ENCODE measurements around the gene CFTR. TPM values are rescaled to one million over a fixed set of nuclear protein-coding genes. Genes with fewer than 3 reads are reported as not detected.

The CFTR gene
- total and polyA plus RNA-seq, 10 of the 15 experiments (the other 5 are each of a cell fraction or from before 2014, with no cell fraction given), result 0.02 to 2.3 (median 0.21) TPM; not detected in 1

- 38% methylated on average over 11 of the region's 11 CpGs for WGBS (ENCODE audit: insufficient coverage, insufficient replicate concordance, low lambda C conversion rate, missing lambda C conversion rate)
- Histone ChIP-seq H2AFZ (ENCODE audit: control insufficient read depth, low read depth, low read length) (no peak overlapping the region), H4K20me1 (ENCODE audit: control insufficient read depth, insufficient read depth) (no peaks in the 10 kb centered on the region), H3K4me2 (ENCODE audit: control insufficient read depth, insufficient read depth) (no peak overlapping the region), H3K4me1 (ENCODE audit: control insufficient read depth, insufficient read depth, low read length) (no peaks in the 10 kb centered on the region), H3K27me3 (replicated peaks in 1 of 2; ENCODE audit: control insufficient read depth in 2 of 2, insufficient read depth in 2 of 2, low read length in 1 of 2) (peaks cover 0 to 6% of the 10 kb centered on the region in 2 experiments; a peak in 2 of 4 replicates), H3K36me3 (ENCODE audit: control insufficient read depth in 2 of 2, insufficient read depth in 2 of 2, low read length in 1 of 2) (no peaks in the 10 kb centered on the region), H3K4me3 (no peak overlapping the region), H3K9me3 (replicated peaks; ENCODE audit: control insufficient read depth, insufficient read depth, low read length) (no peaks in the 10 kb centered on the region), H3K27ac (ENCODE audit: control insufficient read depth, insufficient read depth) (no peak overlapping the region), H3K79me2 (ENCODE audit: control insufficient read depth, insufficient read depth, low read length) (no peaks in the 10 kb centered on the region), H3K9ac (ENCODE audit: control insufficient read depth, insufficient read depth, low read length) (no peak overlapping the region)
- BruUV-seq (replicated peaks), result no TSS peak
- in situ Hi-C loops (cut with MboI) (no loop called here), intact Hi-C loops (cut with micrococcal nuclease; ENCODE audit: unreplicated experiment) (no loop called here)
- ChIA-PET POLR2A (interaction anchor here (1.1 kb wide), 1 partner anchor 8 kb away, joined by 3 read pairs; no protein-coding TSS in a partner anchor), RAD21 (ENCODE audit: unreplicated experiment) (interaction anchor here (1.1 kb wide), 1 partner anchor 20 kb away, joined by 3 read pairs; no protein-coding TSS in a partner anchor), CTCF (interaction anchor here (1.1 kb wide), 1 partner anchor 20 kb away, joined by 4 read pairs; no protein-coding TSS in a partner anchor), SMC1A (ENCODE audit: uncharacterized antibody, unreplicated experiment) (interaction anchor here (0.9 kb wide), 1 partner anchor 16 kb away, joined by 3 read pairs; no protein-coding TSS in a partner anchor)
- no peak for ATAC-seq
- DNase-seq (ENCODE audit: low read depth, low spot score), result no peak
- no peak for TF ChIP-seq MXI1 (IDR thresholded peaks at IDR 0.05; ENCODE audit: low read depth, low read length)
- TF ChIP-seq ZNF592 (IDR thresholded peaks at IDR 0.05), result no peak
- no peak for TF ChIP-seq RAD51 (IDR thresholded peaks at IDR 0.05)
- TF ChIP-seq RCOR1 (conservative IDR thresholded peaks at IDR 0.05; ENCODE audit: low read depth, low read length), result no peak
- no peak for TF ChIP-seq CEBPZ (IDR thresholded peaks at IDR 0.05; ENCODE audit: low read depth, low read length)
- TF ChIP-seq JUNB (IDR thresholded peaks at IDR 0.05), result no peak
- no peak for TF ChIP-seq ZBTB4 (CRISPR knock-in tag; IDR thresholded peaks at IDR 0.05)
- no peak for TF ChIP-seq MYB (IDR thresholded peaks at IDR 0.05; ENCODE audit: borderline replicate concordance, low read depth, low read length)
- TF ChIP-seq CHD4 (IDR thresholded peaks at IDR 0.05), result no peak
- no peak for FAIRE-seq
Measured at GRCh38 chr7:117478836-117479224, 995 bp upstream of the CFTR start.

All from GM12878 (cell line).